Uterus (tissue), 4 donors: ENCODE results near the gene KIAA1217. TPM values are rescaled to one million over a fixed set of nuclear protein-coding genes. Genes with fewer than 3 reads are reported as not detected.

Experiments used
- DNase-seq, 2 donors: peaks; one replicate each; pipeline ENCODE4 v3.0.0-alpha.2; 2019 to 2020
- H3K27ac ChIP-seq, 2 donors: fragments of 200-600 bp; sonication (generic); 1 replicate in 1 of 2; 2 replicates in 1 of 2; pipeline ENCODE4 v1.5.1; 2016 to 2018
- H3K27me3 ChIP-seq, 2 donors: fragments of 200-600 bp; sonication (generic); one replicate each; pipeline ENCODE4 v1.5.1; 2018 to 2019; ENCODE audit warnings: control low read depth in 1 of 2
- H3K36me3 ChIP-seq, 2 donors: fragments of 200-600 bp; sonication (generic); one replicate each; pipeline ENCODE4 v1.5.1; 2019; ENCODE audit warnings: control low read depth in 1 of 2
- H3K4me1 ChIP-seq, 2 donors: fragments of 200-600 bp; sonication (generic); one replicate each; pipeline ENCODE4 v1.5.1; 2018 to 2019; ENCODE audit warnings: control low read depth in 1 of 2
- H3K4me3 ChIP-seq, 2 donors: fragments of 200-600 bp; sonication (generic); 1 replicate in 1 of 2; 2 replicates in 1 of 2; pipeline ENCODE4 v1.5.1; 2018 to 2019; ENCODE audit warnings: mild to moderate bottlenecking in 1 of 2
- H3K9me3 ChIP-seq, 2 donors: fragments of 200-600 bp; sonication (generic); one replicate each; pipeline ENCODE4 v1.5.1; 2019; ENCODE audit warnings: control low read depth in 1 of 2
- CTCF ChIP-seq, 4 experiments: fragments of 200-600 bp in 2 of 4; fragments of 450-650 bp in 2 of 4; sonication (generic) in 2 of 4; IDR thresholded peaks; one replicate each; pipeline ENCODE4 v1.5.1; 2016 to 2019; ENCODE audit warnings: antibody characterized with exemption in 4 of 4, mild to moderate bottlenecking in 2 of 4, moderate library complexity in 1 of 4
- POLR2A ChIP-seq, 2 donors: fragments of 450-650 bp; IDR thresholded peaks; one replicate each; pipeline ENCODE4 v1.6.1; 2016; ENCODE audit warnings: antibody characterized with exemption in 2 of 2, mild to moderate bottlenecking in 1 of 2, moderate library complexity in 1 of 2
- intact Hi-C: fragments of 100-400 bp; cut with DNase I; formaldehyde crosslinking; loops from one replicate; pipeline ENCODE4 v1.15.1; 2023; ENCODE audit warnings: low total_unique reads
- total RNA-seq, 4 donors: library from RNA; depleted of rRNA in 3 of 4; stranded (reverse); fragments of >200 nt in 3 of 4; gene quantifications; one replicate each; pipeline versions ENCODE4 v1.1.0 to v1.2.4, GENCODE V29; 2014 to 2023
- donor health status: DM: yes; HTN: yes; CAD: no.

Gene KIAA1217
- total RNA-seq, 4 donors from 2014 or later: 3.5 to 38.2 (median 11.6) TPM

- Histone ChIP-seq H3K9me3 (no peaks in the 10 kb centered on the region), H3K27ac (no peak overlapping the region), H3K4me1 (no peaks in the 10 kb centered on the region), H3K27me3 (no peaks in the 10 kb centered on the region), H3K36me3 (no peaks in the 10 kb centered on the region), H3K4me3 (no peak overlapping the region)
- intact Hi-C loops: no loop called here
- TF ChIP-seq POLR2A (IDR thresholded peaks at IDR 0.05) (no peak), CTCF (IDR thresholded peaks at IDR 0.05) (no peak)
- no peak for DNase-seq
These were observed 90.8 kb downstream of the KIAA1217 start for GRCh38 chr10:24299578-24300260.

- intact Hi-C loops: no loop called here
- Histone ChIP-seq H3K4me1 (no peaks in the 10 kb centered on the region), H3K27ac (no peak overlapping the region), H3K4me3 (no peak overlapping the region), H3K27me3 (no peaks in the 10 kb centered on the region), H3K9me3 (no peaks in the 10 kb centered on the region), H3K36me3 (no peaks in the 10 kb centered on the region)
- TF ChIP-seq CTCF (IDR thresholded peaks at IDR 0.05) (no peak), POLR2A (IDR thresholded peaks at IDR 0.05) (no peak)
- no peak for DNase-seq
These were observed 94.8 kb downstream of the KIAA1217 start for GRCh38 chr10:24303522-24304310.

- H3K4me3 ChIP-seq: no peak overlapping the region
- no peaks in the 10 kb centered on the region for H3K27me3 ChIP-seq
- H3K36me3 ChIP-seq: no peaks in the 10 kb centered on the region
- no peak for TF ChIP-seq CTCF (IDR thresholded peaks at IDR 0.05)
- no peak for TF ChIP-seq POLR2A (IDR thresholded peaks at IDR 0.05)
- no peaks in the 10 kb centered on the region for H3K9me3 ChIP-seq
- intact Hi-C loops: no loop called here
- no peaks in the 10 kb centered on the region for H3K4me1 ChIP-seq
- no peak for DNase-seq
- H3K27ac ChIP-seq: no peak overlapping the region
These were observed 96.9 kb downstream of the KIAA1217 start for GRCh38 chr10:24305551-24306506.

- no peaks in the 10 kb centered on the region for H3K27me3 ChIP-seq
- H3K4me1 ChIP-seq: no peaks in the 10 kb centered on the region
- intact Hi-C loops: no loop called here
- no peak overlapping the region for H3K4me3 ChIP-seq
- TF ChIP-seq POLR2A (IDR thresholded peaks at IDR 0.05): no peak
- TF ChIP-seq CTCF (IDR thresholded peaks at IDR 0.05): no peak
- H3K27ac ChIP-seq: no peak overlapping the region
- no peaks in the 10 kb centered on the region for H3K36me3 ChIP-seq
- no peak for DNase-seq
- no peaks in the 10 kb centered on the region for H3K9me3 ChIP-seq
These were observed 97.6 kb downstream of the KIAA1217 start for GRCh38 chr10:24306507-24306875.
